CD14-positive monocyte (primary cell): ENCODE measurements around the gene FIGN. TPM values are rescaled to one million over a fixed set of nuclear protein-coding genes. Genes with fewer than 3 reads are reported as not detected.

Source experiments
- DNase-seq, 3 donors: peaks; one replicate each; pipeline ENCODE4 v3.0.0-alpha.2; 2011 to 2022
- H2AFZ ChIP-seq: 2 replicates; pipeline ENCODE4 v1.6.0; 2012; ENCODE audit warnings: mild to moderate bottlenecking, low read depth, low read length, inconsistent platforms; ENCODE audit not compliant: insufficient read depth, poor library complexity, severe bottlenecking
- H3K27ac ChIP-seq, 2 donors: 1 replicate in 1 of 2; 2 replicates in 1 of 2; pipeline ENCODE4 v1.5.1; 2012 to 2013; ENCODE audit warnings: low read length in 2 of 2, control low read depth in 1 of 2, inconsistent platforms in 1 of 2, low read depth in 1 of 2, mild to moderate bottlenecking in 1 of 2
- H3K27me3 ChIP-seq, 2 donors: one replicate each; pipeline versions ENCODE4 v1.6.0 to v1.6.1; 2011 to 2013; ENCODE audit warnings: low read length in 2 of 2; ENCODE audit not compliant: control insufficient read depth in 2 of 2, insufficient read depth in 2 of 2
- H3K36me3 ChIP-seq, 2 donors: replicated peaks in 1 of 2; 1 replicate in 1 of 2; 2 replicates in 1 of 2; pipeline versions ENCODE4 v1.5.1 to v1.6.1; 2012 to 2013; ENCODE audit warnings: low read length in 2 of 2, control low read depth in 1 of 2, inconsistent platforms in 1 of 2, mild to moderate bottlenecking in 1 of 2; ENCODE audit not compliant: insufficient read depth in 2 of 2, control insufficient read depth in 1 of 2
- H3K4me1 ChIP-seq, 2 donors: 1 replicate in 1 of 2; 2 replicates in 1 of 2; pipeline versions ENCODE4 v1.5.1 to v1.6.1; 2012 to 2013; ENCODE audit warnings: low read length in 2 of 2, control low read depth in 1 of 2, inconsistent platforms in 1 of 2, mild to moderate bottlenecking in 1 of 2, moderate library complexity in 1 of 2; ENCODE audit not compliant: insufficient read depth in 2 of 2, control insufficient read depth in 1 of 2
- H3K4me2 ChIP-seq: replicated peaks from 2 replicates; pipeline ENCODE3; 2012; ENCODE audit warnings: low read length, moderate library complexity, mild to moderate bottlenecking; ENCODE audit not compliant: poor library complexity, severe bottlenecking; ENCODE audit errors: extremely low read depth
- H3K4me3 ChIP-seq, 3 experiments: fragments of 200-600 bp in 1 of 3; sonication (generic) in 1 of 3; replicated peaks in 1 of 3; 1 replicate in 2 of 3; 2 replicates in 1 of 3; pipeline ENCODE4 v1.5.1; 2011 to 2013; ENCODE audit warnings: low read length in 3 of 3, mild to moderate bottlenecking in 3 of 3, control low read depth in 2 of 3, low read depth in 2 of 3, inconsistent platforms in 1 of 3, moderate library complexity in 1 of 3
- H3K79me2 ChIP-seq: 2 replicates; pipeline ENCODE4 v1.6.0; 2012; ENCODE audit warnings: mild to moderate bottlenecking, control low read depth, inconsistent platforms, low read length, moderate library complexity; ENCODE audit not compliant: insufficient read depth
- H3K9ac ChIP-seq: 2 replicates; pipeline ENCODE4 v1.6.0; 2017; ENCODE audit warnings: low read length, mild to moderate bottlenecking; ENCODE audit not compliant: insufficient read depth, poor library complexity, severe bottlenecking
- H3K9me3 ChIP-seq, 2 donors: replicated peaks in 1 of 2; 1 replicate in 1 of 2; 2 replicates in 1 of 2; pipeline versions ENCODE4 v1.5.1 to v1.6.1; 2012 to 2013; ENCODE audit warnings: low read length in 2 of 2, control low read depth in 1 of 2; ENCODE audit not compliant: control insufficient read depth in 1 of 2, insufficient read depth in 1 of 2
- H4K20me1 ChIP-seq: 2 replicates; pipeline ENCODE4 v1.6.0; 2012; ENCODE audit warnings: mild to moderate bottlenecking, low read length, control low read depth, moderate library complexity; ENCODE audit not compliant: insufficient read depth
- H3K27ac Mint-ChIP-seq, 7 donors: one replicate each; pipeline ENCODE4 v1.8.0; 2020; ENCODE audit warnings: mild to moderate bottlenecking in 7 of 7, mixed read lengths in 7 of 7, moderate library complexity in 6 of 7, inconsistent platforms in 2 of 7
- H3K27me3 Mint-ChIP-seq, 3 donors: one replicate each; pipeline ENCODE4 v1.8.0; 2021 to 2022; ENCODE audit warnings: low read depth in 3 of 3, mild to moderate bottlenecking in 3 of 3, mixed read lengths in 3 of 3, moderate library complexity in 3 of 3, inconsistent platforms in 1 of 3
- H3K36me3 Mint-ChIP-seq, 2 donors: one replicate each; pipeline ENCODE4 v1.8.0; 2020; ENCODE audit warnings: mixed read lengths in 2 of 2, inconsistent platforms in 1 of 2, mild to moderate bottlenecking in 1 of 2
- H3K4me1 Mint-ChIP-seq: one replicate; pipeline ENCODE4 v1.8.0; 2020; ENCODE audit warnings: mild to moderate bottlenecking, mixed read lengths
- H3K4me3 Mint-ChIP-seq, 2 donors: one replicate each; pipeline ENCODE4 v1.8.0; 2020; ENCODE audit warnings: mild to moderate bottlenecking in 2 of 2, mixed read lengths in 2 of 2, moderate library complexity in 1 of 2
- H3K9me3 Mint-ChIP-seq, 7 donors: one replicate each; pipeline ENCODE4 v1.8.0; 2020 to 2022; ENCODE audit warnings: mixed read lengths in 7 of 7, mild to moderate bottlenecking in 6 of 7, moderate library complexity in 6 of 7, inconsistent platforms in 2 of 7
- WGBS: methylation state at CpG from one replicate; pipeline ENCODE4 v1.1.5; 2013; ENCODE audit warnings: missing lambda C conversion rate; ENCODE audit not compliant: insufficient coverage; 5-methylcytosine and 5-hydroxymethylcytosine counted together
- intact Hi-C, 2 donors: fragments of 100-400 bp; cut with micrococcal nuclease; formaldehyde crosslinking; loops; one replicate each; pipeline versions ENCODE4 v1.15.0 to v1.15.1; 2023
- polyA plus RNA-seq, 3 donors: library from polyadenylated mRNA; depleted of rRNA in 1 of 3; unstranded in 2 of 3; stranded (reverse) in 1 of 3; fragments of 300-500 nt in 2 of 3; fragments of >200 nt in 1 of 3; fragmentation: Illumina TruSeq in 2 of 3; gene quantifications; 1 replicate in 2 of 3; 2 replicates in 1 of 3; pipeline ENCODE4 v1.2.3, GENCODE V29; 2012 to 2021
- TF ChIP-seq, protein P1 (sequence below): fragments of 200-600 bp; IDR thresholded peaks from one replicate; pipeline ENCODE4 v1.8.0; 2022; ENCODE audit warnings: antibody characterized with exemption, mild to moderate bottlenecking

Gene FIGN
- polyA plus RNA-seq, 3 donors, result not detected

- H3K27ac Mint-ChIP-seq, result no peak overlapping the region
- TF ChIP-seq, protein P1, sequence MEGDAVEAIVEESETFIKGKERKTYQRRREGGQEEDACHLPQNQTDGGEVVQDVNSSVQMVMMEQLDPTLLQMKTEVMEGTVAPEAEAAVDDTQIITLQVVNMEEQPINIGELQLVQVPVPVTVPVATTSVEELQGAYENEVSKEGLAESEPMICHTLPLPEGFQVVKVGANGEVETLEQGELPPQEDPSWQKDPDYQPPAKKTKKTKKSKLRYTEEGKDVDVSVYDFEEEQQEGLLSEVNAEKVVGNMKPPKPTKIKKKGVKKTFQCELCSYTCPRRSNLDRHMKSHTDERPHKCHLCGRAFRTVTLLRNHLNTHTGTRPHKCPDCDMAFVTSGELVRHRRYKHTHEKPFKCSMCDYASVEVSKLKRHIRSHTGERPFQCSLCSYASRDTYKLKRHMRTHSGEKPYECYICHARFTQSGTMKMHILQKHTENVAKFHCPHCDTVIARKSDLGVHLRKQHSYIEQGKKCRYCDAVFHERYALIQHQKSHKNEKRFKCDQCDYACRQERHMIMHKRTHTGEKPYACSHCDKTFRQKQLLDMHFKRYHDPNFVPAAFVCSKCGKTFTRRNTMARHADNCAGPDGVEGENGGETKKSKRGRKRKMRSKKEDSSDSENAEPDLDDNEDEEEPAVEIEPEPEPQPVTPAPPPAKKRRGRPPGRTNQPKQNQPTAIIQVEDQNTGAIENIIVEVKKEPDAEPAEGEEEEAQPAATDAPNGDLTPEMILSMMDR, result no peak
- no peak overlapping the region for H3K4me2 ChIP-seq
- H3K27me3 Mint-ChIP-seq, result no peaks in the 10 kb centered on the region
- no peaks in the 10 kb centered on the region for H4K20me1 ChIP-seq
- DNase-seq, result no peak
- H3K4me1 Mint-ChIP-seq, result no peaks in the 10 kb centered on the region
- H3K27ac ChIP-seq, result no peak overlapping the region
- no peaks in the 10 kb centered on the region for H3K9me3 ChIP-seq
- no peaks in the 10 kb centered on the region for H3K4me1 ChIP-seq
- intact Hi-C loops, result no loop called here
- peaks cover 0 to 1% (median 0%) of the 10 kb centered on the region in 7 donors for H3K9me3 Mint-ChIP-seq
- no peak overlapping the region for H3K4me3 ChIP-seq
- 86% methylated on average over 6 of the region's 7 CpGs for WGBS
- H2AFZ ChIP-seq, result no peak overlapping the region
- no peaks in the 10 kb centered on the region for H3K79me2 ChIP-seq
- H3K4me3 Mint-ChIP-seq, result no peak overlapping the region
- no peaks in the 10 kb centered on the region for H3K27me3 ChIP-seq
- no peaks in the 10 kb centered on the region for H3K36me3 ChIP-seq
- no peak overlapping the region for H3K9ac ChIP-seq
- H3K36me3 Mint-ChIP-seq, result no peaks in the 10 kb centered on the region
Measured at GRCh38 chr2:163713534-163714311, 22.1 kb downstream of the FIGN start.

GRCh38 chr2:163711699-163712098 is 24.1 kb downstream of the FIGN start:
- Histone ChIP-seq H3K4me3 (no peak overlapping the region), H3K36me3 (no peaks in the 10 kb centered on the region), H3K27ac (no peak overlapping the region), H4K20me1 (no peaks in the 10 kb centered on the region), H2AFZ (no peak overlapping the region), H3K79me2 (no peaks in the 10 kb centered on the region), H3K9ac (no peak overlapping the region), H3K4me1 (no peaks in the 10 kb centered on the region), H3K4me2 (no peak overlapping the region), H3K9me3 (no peaks in the 10 kb centered on the region), H3K27me3 (no peaks in the 10 kb centered on the region)
- WGBS, result no CpG with 5 or more reads among the region's 5 CpGs
- DNase-seq, result no peak
- H3K27ac Mint-ChIP-seq, result no peak overlapping the region
- intact Hi-C loops, result no loop called here
- TF ChIP-seq, protein P1, result no peak
- no peak overlapping the region for H3K4me3 Mint-ChIP-seq
- no peaks in the 10 kb centered on the region for H3K36me3 Mint-ChIP-seq
- peaks cover 0 to 1% (median 0%) of the 10 kb centered on the region in 7 donors for H3K9me3 Mint-ChIP-seq
- no peaks in the 10 kb centered on the region for H3K4me1 Mint-ChIP-seq
- peaks cover 0 to 1% (median 0%) of the 10 kb centered on the region in 3 donors for H3K27me3 Mint-ChIP-seq
